Thyroid gland (tissue), 4 donors: ENCODE results near the gene PTPRG. TPM values are rescaled to one million over a fixed set of nuclear protein-coding genes. Genes with fewer than 3 reads are reported as not detected.
A peak's percentile ranks its signal among the peaks of the same experiment; 100 is the strongest.

ENCODE experiments used
- DNase-seq, 2 donors: peaks; one replicate each; pipeline ENCODE4 v3.0.0-alpha.2; 2019
- H3K27ac ChIP-seq, 3 donors: fragments of 200-600 bp; sonication (generic); 1 replicate in 2 of 3; 2 replicates in 1 of 3; pipeline ENCODE4 v1.5.1; 2016 to 2019; ENCODE audit warnings: mild to moderate bottlenecking in 1 of 3, moderate library complexity in 1 of 3
- H3K27me3 ChIP-seq: fragments of 200-600 bp; sonication (generic); one replicate; pipeline ENCODE4 v1.5.1; 2019
- H3K36me3 ChIP-seq, 2 donors: fragments of 200-600 bp; sonication (generic); one replicate each; pipeline ENCODE4 v1.5.1; 2016 to 2019
- H3K4me1 ChIP-seq, 2 donors: fragments of 200-600 bp; sonication (generic); one replicate each; pipeline ENCODE4 v1.5.1; 2017 to 2019
- H3K4me3 ChIP-seq, 3 donors: fragments of 200-600 bp; sonication (generic); replicated peaks in 1 of 3; 1 replicate in 2 of 3; 2 replicates in 1 of 3; pipeline ENCODE4 v1.5.1; 2016; ENCODE audit warnings: mild to moderate bottlenecking in 1 of 3
- H3K9me3 ChIP-seq: fragments of 200-600 bp; sonication (generic); one replicate; pipeline ENCODE4 v1.5.1; 2017
- CTCF ChIP-seq, 6 experiments: fragments of 200-600 bp in 3 of 6; fragments of 450-650 bp in 3 of 6; sonication (generic) in 3 of 6; IDR thresholded peaks; one replicate each; pipeline ENCODE4 v1.5.1; 2016 to 2019; ENCODE audit warnings: antibody characterized with exemption in 6 of 6, mild to moderate bottlenecking in 2 of 6, inconsistent platforms in 1 of 6, moderate library complexity in 1 of 6
- POLR2A ChIP-seq, 2 donors: fragments of 450-650 bp; IDR thresholded peaks; one replicate each; pipeline ENCODE4 v1.6.1; 2017; ENCODE audit warnings: antibody characterized with exemption in 2 of 2, mild to moderate bottlenecking in 2 of 2, moderate library complexity in 1 of 2
- WGBS, 2 donors: methylation state at CpG; one replicate each; pipeline ENCODE4 v1.1.5; 2017; 5-methylcytosine and 5-hydroxymethylcytosine counted together
- intact Hi-C: fragments of 100-400 bp; cut with DNase I; formaldehyde crosslinking; loops from one replicate; pipeline ENCODE4 v1.15.1; 2023
- total RNA-seq, 4 donors: library from RNA; depleted of rRNA; stranded (reverse); fragments of >200 nt; gene quantifications; one replicate each; pipeline ENCODE4 v1.2.3, GENCODE V29; 2016

PTPRG gene
- 100 to 1,000 TPM in 2 of 4 donors, 10 to 100 TPM in 2; 81.6 to 207 (median 132) TPM for total RNA-seq

- TF ChIP-seq POLR2A (IDR thresholded peaks at IDR 0.05): peak in 1 of 2 donors; percentile 92
- TF ChIP-seq CTCF (IDR thresholded peaks at IDR 0.05): no peak
- no peaks in the 10 kb centered on the region for H3K27me3 ChIP-seq
- peak within 1 kb of the TSS; percentile 80 to 92 (median 80) for H3K4me3 ChIP-seq
- no peaks in the 10 kb centered on the region for H3K36me3 ChIP-seq
- H3K9me3 ChIP-seq: no peaks in the 10 kb centered on the region
- H3K4me1 ChIP-seq: peaks cover 13 to 17% of the 10 kb centered on the region in 2 donors
- peak; percentile 91 to 92 for DNase-seq
- WGBS, 2 donors: 0 to 1% methylated on average over 14 to 24 of the region's 74 CpGs
- intact Hi-C loops: loop anchor here (5.0 to 10.0 kb wide), 2 partner anchors 283 to 626 kb away; no protein-coding TSS in a partner anchor
- peak within 1 kb of the TSS; percentile 95 to 98 (median 97) for H3K27ac ChIP-seq
Measured at GRCh38 chr3:61561374-61562041, at the start of gene PTPRG. TSS of gene PTPRG (plus strand) at chr3:61561571. CDS start at chr3:61562288, 717 bp downstream.

GRCh38 chr3:61518590-61518989 is 42.8 kb upstream of the PTPRG start:
- H3K4me3 ChIP-seq: no peak overlapping the region
- no peak overlapping the region for H3K27ac ChIP-seq
- TF ChIP-seq POLR2A (IDR thresholded peaks at IDR 0.05): no peak
- no peak for TF ChIP-seq CTCF (IDR thresholded peaks at IDR 0.05)
- DNase-seq: no peak
- WGBS, 2 donors: 96 to 100% methylated on average over 1 of the region's 1 CpG
- no peaks in the 10 kb centered on the region for H3K36me3 ChIP-seq
- no peaks in the 10 kb centered on the region for H3K9me3 ChIP-seq
- no peaks in the 10 kb centered on the region for H3K27me3 ChIP-seq
- no peaks in the 10 kb centered on the region for H3K4me1 ChIP-seq
- intact Hi-C loops: no loop called here

GRCh38 chr3:61520966-61521628 is 40.3 kb upstream of the PTPRG start:
- no peak for TF ChIP-seq POLR2A (IDR thresholded peaks at IDR 0.05)
- no peak for TF ChIP-seq CTCF (IDR thresholded peaks at IDR 0.05)
- H3K9me3 ChIP-seq: no peaks in the 10 kb centered on the region
- no peak overlapping the region for H3K27ac ChIP-seq
- H3K36me3 ChIP-seq: no peaks in the 10 kb centered on the region
- no peak for DNase-seq
- H3K4me3 ChIP-seq: no peak overlapping the region
- H3K4me1 ChIP-seq: no peaks in the 10 kb centered on the region
- intact Hi-C loops: no loop called here
- H3K27me3 ChIP-seq: no peaks in the 10 kb centered on the region
- WGBS, 2 donors: 90 to 95% methylated on average over 2 of the region's 2 CpGs

- WGBS, 2 donors: 82 to 83% methylated on average over 4 of the region's 4 CpGs
Measured at GRCh38 chr3:61522060-61522459, 39.3 kb upstream of the PTPRG start.

More at GRCh38 chr3:61522060-61522459, 39.3 kb upstream of the PTPRG start:
- TF ChIP-seq POLR2A (IDR thresholded peaks at IDR 0.05): no peak
- TF ChIP-seq CTCF (IDR thresholded peaks at IDR 0.05): no peak
- Histone ChIP-seq H3K9me3 (no peaks in the 10 kb centered on the region), H3K4me1 (no peaks in the 10 kb centered on the region), H3K4me3 (no peak overlapping the region), H3K27me3 (no peaks in the 10 kb centered on the region), H3K27ac (no peak overlapping the region), H3K36me3 (no peaks in the 10 kb centered on the region)
- DNase-seq: no peak
- intact Hi-C loops: no loop called here
